Spleen (tissue), 11 donors: ENCODE results near the gene TCF12. TPM values are rescaled to one million over a fixed set of nuclear protein-coding genes. Genes with fewer than 3 reads are reported as not detected.
"Not testable (repeated sequence)": the region's sequence is repeated elsewhere in the genome, so short reads cannot be mapped to it uniquely, and the experiment has no call there.

Experiments used
- DNase-seq: peaks from one replicate; pipeline ENCODE4 v3.0.0-alpha.2; 2020
- H3K27ac ChIP-seq, 8 donors: fragments of 200-600 bp; sonication (generic) in 7 of 8; 1 replicate in 4 of 8; 2 replicates in 4 of 8; pipeline versions ENCODE4 v1.5.0 to v1.8.0; 2016 to 2021; ENCODE audit warnings: inconsistent platforms in 4 of 8, mild to moderate bottlenecking in 4 of 8, moderate library complexity in 1 of 8
- H3K27me3 ChIP-seq, 7 donors: fragments of 200-600 bp; sonication (generic) in 6 of 7; replicated peaks in 1 of 7; 1 replicate in 4 of 7; 2 replicates in 3 of 7; pipeline versions ENCODE4 v1.5.0 to v1.8.0; 2016 to 2021; ENCODE audit warnings: inconsistent platforms in 3 of 7, mild to moderate bottlenecking in 1 of 7
- H3K36me3 ChIP-seq, 6 donors: fragments of 200-600 bp; sonication (generic) in 5 of 6; 1 replicate in 4 of 6; 2 replicates in 2 of 6; pipeline versions ENCODE4 v1.5.0 to v1.8.0; 2016 to 2021; ENCODE audit warnings: inconsistent platforms in 2 of 6
- H3K4me1 ChIP-seq, 6 donors: fragments of 200-600 bp; sonication (generic) in 5 of 6; 1 replicate in 3 of 6; 2 replicates in 3 of 6; pipeline versions ENCODE4 v1.5.0 to v1.8.0; 2016 to 2021; ENCODE audit warnings: inconsistent platforms in 3 of 6
- H3K4me3 ChIP-seq, 8 donors: fragments of 200-600 bp; sonication (generic) in 7 of 8; 1 replicate in 4 of 8; 2 replicates in 4 of 8; pipeline versions ENCODE4 v1.5.0 to v1.8.0; 2016 to 2021; ENCODE audit warnings: inconsistent platforms in 4 of 8, mild to moderate bottlenecking in 4 of 8, moderate library complexity in 2 of 8
- H3K9me3 ChIP-seq, 8 donors: fragments of 200-600 bp; sonication (generic) in 7 of 8; 1 replicate in 4 of 8; 2 replicates in 4 of 8; pipeline versions ENCODE4 v1.5.0 to v1.8.0; 2016 to 2021; ENCODE audit warnings: inconsistent platforms in 4 of 8
- POLR2A ChIP-seq, 3 donors: fragments of 450-650 bp; IDR thresholded peaks; one replicate each; pipeline ENCODE4 v1.5.1; 2017; ENCODE audit warnings: antibody characterized with exemption in 3 of 3, mild to moderate bottlenecking in 1 of 3
- POLR2AphosphoS5 ChIP-seq, 3 donors: sonication (generic); formaldehyde crosslinking; IDR thresholded peaks; one replicate each; pipeline ENCODE4 v1.5.1; 2017; ENCODE audit warnings: antibody characterized with exemption in 3 of 3
- WGBS, 5 donors: extraction: QIAGEN DNeasy Blood & Tissue Kit in 3 of 5; methylation state at CpG; one replicate each; pipeline versions ENCODE4 v1.1.5 to v1.1.7; 2013 to 2018; 5-methylcytosine and 5-hydroxymethylcytosine counted together
- intact Hi-C: fragments of 100-400 bp; cut with DNase I; formaldehyde crosslinking; loops from one replicate; pipeline ENCODE4 v1.15.0; 2023; ENCODE audit warnings: low total_unique reads
- polyA plus RNA-seq, 3 donors: library from polyadenylated mRNA; stranded (reverse); fragments of 200-250 nt; gene quantifications; one replicate each; pipeline ENCODE4 v1.2.1, GENCODE V29; 2013
- total RNA-seq, 7 donors: library from RNA; depleted of rRNA in 3 of 7; stranded (reverse); fragments of >200 nt in 3 of 7; fragmentation: NEBNext Ultra II Directional in 4 of 7; extraction: Animal tissue kit (Norgen Biotek cat#: 25700) in 4 of 7; gene quantifications; one replicate each; pipeline versions ENCODE4 v1.1.0 to v1.2.1, GENCODE V29; 2016 to 2021
- TF ChIP-seq, protein P1 (sequence below), 11 experiments: fragments of 200-600 bp in 7 of 11; fragments of 450-650 bp in 4 of 11; sonication (generic) in 4 of 11; IDR thresholded peaks in 8 of 11; conservative IDR thresholded peaks in 3 of 11; 1 replicate in 7 of 11; 2 replicates in 4 of 11; pipeline versions ENCODE4 v1.4.0 to v1.8.0; 2016 to 2021; ENCODE audit warnings: antibody characterized with exemption in 11 of 11, inconsistent platforms in 4 of 11, mild to moderate bottlenecking in 1 of 11
- donor health status: healthy with polysubstance abuse.
- donor health status: DM: no; HTN: no; CAD: no; lungs with moderate emphysema.
- donor health status: DM: no; HTN: no; CAD: no.
- donor health status: Bipolar disorder and iron deficiency.
- donor health status: healthy.
- donor health status: DM: no; HTN: no; CAD: no.
- donor health status: DM: yes; HTN: yes; CAD: no.

Gene TCF12
- total and polyA plus RNA-seq, 10 donors = 8.3 to 139 (median 111) TPM

GRCh38 chr15:57092252-57092651, 173.8 kb downstream of the TCF12 start:
- intact Hi-C loops = no loop called here
- H3K27me3 ChIP-seq = no peaks in the 10 kb centered on the region
- no peak for DNase-seq
- no peak overlapping the region for H3K27ac ChIP-seq
- no peak for TF ChIP-seq POLR2A (IDR thresholded peaks at IDR 0.05)
- TF ChIP-seq, protein P1, sequence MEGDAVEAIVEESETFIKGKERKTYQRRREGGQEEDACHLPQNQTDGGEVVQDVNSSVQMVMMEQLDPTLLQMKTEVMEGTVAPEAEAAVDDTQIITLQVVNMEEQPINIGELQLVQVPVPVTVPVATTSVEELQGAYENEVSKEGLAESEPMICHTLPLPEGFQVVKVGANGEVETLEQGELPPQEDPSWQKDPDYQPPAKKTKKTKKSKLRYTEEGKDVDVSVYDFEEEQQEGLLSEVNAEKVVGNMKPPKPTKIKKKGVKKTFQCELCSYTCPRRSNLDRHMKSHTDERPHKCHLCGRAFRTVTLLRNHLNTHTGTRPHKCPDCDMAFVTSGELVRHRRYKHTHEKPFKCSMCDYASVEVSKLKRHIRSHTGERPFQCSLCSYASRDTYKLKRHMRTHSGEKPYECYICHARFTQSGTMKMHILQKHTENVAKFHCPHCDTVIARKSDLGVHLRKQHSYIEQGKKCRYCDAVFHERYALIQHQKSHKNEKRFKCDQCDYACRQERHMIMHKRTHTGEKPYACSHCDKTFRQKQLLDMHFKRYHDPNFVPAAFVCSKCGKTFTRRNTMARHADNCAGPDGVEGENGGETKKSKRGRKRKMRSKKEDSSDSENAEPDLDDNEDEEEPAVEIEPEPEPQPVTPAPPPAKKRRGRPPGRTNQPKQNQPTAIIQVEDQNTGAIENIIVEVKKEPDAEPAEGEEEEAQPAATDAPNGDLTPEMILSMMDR (IDR thresholded peaks at IDR 0.05 in 8 of 11, conservative IDR thresholded peaks at IDR 0.05 in 3 of 11) = no peak
- no peak for TF ChIP-seq POLR2AphosphoS5 (IDR thresholded peaks at IDR 0.05)
- H3K4me3 ChIP-seq = no peak overlapping the region
- no peaks in the 10 kb centered on the region for H3K9me3 ChIP-seq
- H3K4me1 ChIP-seq = peaks cover 0 to 6% (median 0%) of the 10 kb centered on the region in 6 donors
- peaks cover 0 to 33% (median 0%) of the 10 kb centered on the region in 6 donors for H3K36me3 ChIP-seq

DNA sequence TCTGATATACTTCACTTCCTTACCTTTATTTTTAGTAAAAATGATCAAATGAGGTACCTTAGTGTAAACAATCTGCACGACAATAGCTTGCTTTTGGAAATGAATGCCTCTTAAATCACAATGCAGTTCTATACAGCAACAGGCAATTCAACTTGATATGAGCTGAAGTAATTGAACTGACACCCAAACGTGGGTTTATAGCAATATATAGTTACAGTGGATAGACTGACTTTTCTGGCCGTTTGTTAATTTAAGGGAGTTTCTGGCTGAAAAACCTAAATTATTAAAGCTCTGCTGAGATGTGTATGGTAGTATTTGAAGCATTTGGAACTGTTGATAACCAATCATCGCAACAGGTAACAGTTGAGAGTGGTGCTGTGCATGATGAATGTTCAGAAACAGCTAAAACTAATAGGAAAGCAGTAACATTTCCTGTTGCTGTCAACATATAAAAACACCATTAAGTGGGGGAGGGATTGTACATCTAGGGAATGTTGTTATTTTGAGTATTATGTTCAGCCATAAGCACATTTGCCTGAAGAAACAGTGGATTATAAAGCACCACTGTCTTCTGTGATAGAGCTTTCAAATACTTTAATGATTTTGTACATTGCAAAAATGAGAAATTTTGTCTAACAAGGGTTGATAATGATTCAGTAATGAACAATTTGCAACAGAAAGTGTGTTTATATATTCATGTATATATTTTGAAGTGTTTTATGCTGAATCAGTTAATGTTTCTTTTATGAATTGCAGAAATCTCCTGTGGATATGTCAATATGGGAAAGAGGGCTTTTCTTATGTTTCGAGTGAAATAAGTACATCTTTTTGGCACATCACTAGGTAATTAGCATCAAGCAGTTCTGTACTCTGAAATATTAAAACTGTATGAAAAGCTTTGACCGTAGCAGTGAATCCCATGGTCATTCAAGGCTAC, 176.1 kb downstream of the TCF12 start:
- peaks cover 0 to 24% (median under 1%) of the 10 kb centered on the region in 6 donors for H3K4me1 ChIP-seq
- no peak overlapping the region for H3K4me3 ChIP-seq
- TF ChIP-seq POLR2A (IDR thresholded peaks at IDR 0.05) (no peak), POLR2AphosphoS5 (IDR thresholded peaks at IDR 0.05) (no peak)
- TF ChIP-seq, protein P1 (IDR thresholded peaks at IDR 0.05 in 8 of 11, conservative IDR thresholded peaks at IDR 0.05 in 3 of 11) = no peak
- intact Hi-C loops = no loop called here
- 72 to 80% (median 76%) methylated on average over 6 of the region's 6 CpGs for WGBS, 5 donors
- H3K27ac ChIP-seq = no peak overlapping the region
- H3K9me3 ChIP-seq = no peaks in the 10 kb centered on the region
- DNase-seq = no peak
- H3K36me3 ChIP-seq = peaks cover 0 to 33% (median 0%) of the 10 kb centered on the region in 6 donors
- H3K27me3 ChIP-seq = no peaks in the 10 kb centered on the region

DNA sequence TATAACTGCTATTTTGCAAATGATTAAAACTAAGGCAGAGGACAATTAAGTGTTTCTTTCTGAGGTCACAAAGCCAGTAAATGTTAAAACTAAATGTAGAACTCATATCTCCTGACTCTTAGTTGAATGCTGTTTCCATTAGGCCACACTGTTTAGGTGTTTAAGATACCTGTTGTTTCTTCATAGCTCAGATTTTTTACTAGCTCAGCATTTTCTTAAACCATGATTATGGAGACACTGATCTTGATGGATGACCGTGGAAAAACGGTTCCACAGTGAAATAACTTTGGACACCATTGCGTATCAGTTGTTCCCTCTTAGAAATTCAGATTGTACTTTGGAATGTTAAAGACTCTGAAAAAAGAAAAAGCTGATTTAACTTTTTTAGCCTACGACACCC, 177.5 kb downstream of the TCF12 start:
- Histone ChIP-seq H3K4me1 (peaks cover 0 to 31% (median 8%) of the 10 kb centered on the region in 6 donors), H3K4me3 (no peak overlapping the region), H3K36me3 (peaks cover 0 to 33% (median 0%) of the 10 kb centered on the region in 6 donors), H3K27ac (no peak overlapping the region), H3K27me3 (no peaks in the 10 kb centered on the region), H3K9me3 (no peaks in the 10 kb centered on the region)
- TF ChIP-seq POLR2AphosphoS5 (IDR thresholded peaks at IDR 0.05) (no peak), POLR2A (IDR thresholded peaks at IDR 0.05) (no peak)
- TF ChIP-seq, protein P1 (IDR thresholded peaks at IDR 0.05 in 8 of 11, conservative IDR thresholded peaks at IDR 0.05 in 3 of 11) = no peak
- intact Hi-C loops = no loop called here
- no peak for DNase-seq
- 71 to 85% (median 82%) methylated on average over 4 of the region's 4 CpGs for WGBS, 5 donors

- 98 to 100% (median 98%) methylated on average over 1 of the region's 1 CpG for WGBS, 5 donors
- no peaks in the 10 kb centered on the region for H3K9me3 ChIP-seq
- intact Hi-C loops = no loop called here
- no peak for TF ChIP-seq POLR2AphosphoS5 (IDR thresholded peaks at IDR 0.05)
- no peak for TF ChIP-seq POLR2A (IDR thresholded peaks at IDR 0.05)
- TF ChIP-seq, protein P1 (IDR thresholded peaks at IDR 0.05 in 8 of 11, conservative IDR thresholded peaks at IDR 0.05 in 3 of 11) = no peak
- H3K27me3 ChIP-seq = no peaks in the 10 kb centered on the region
- H3K4me1 ChIP-seq = peaks cover 0 to 34% (median 8%) of the 10 kb centered on the region in 6 donors
- H3K27ac ChIP-seq = no peak overlapping the region
- no peak overlapping the region for H3K4me3 ChIP-seq
- DNase-seq = no peak
- peaks cover 0 to 26% (median 0%) of the 10 kb centered on the region in 6 donors for H3K36me3 ChIP-seq
These were observed 178.8 kb downstream of the TCF12 start for GRCh38 chr15:57097246-57097645.

DNA sequence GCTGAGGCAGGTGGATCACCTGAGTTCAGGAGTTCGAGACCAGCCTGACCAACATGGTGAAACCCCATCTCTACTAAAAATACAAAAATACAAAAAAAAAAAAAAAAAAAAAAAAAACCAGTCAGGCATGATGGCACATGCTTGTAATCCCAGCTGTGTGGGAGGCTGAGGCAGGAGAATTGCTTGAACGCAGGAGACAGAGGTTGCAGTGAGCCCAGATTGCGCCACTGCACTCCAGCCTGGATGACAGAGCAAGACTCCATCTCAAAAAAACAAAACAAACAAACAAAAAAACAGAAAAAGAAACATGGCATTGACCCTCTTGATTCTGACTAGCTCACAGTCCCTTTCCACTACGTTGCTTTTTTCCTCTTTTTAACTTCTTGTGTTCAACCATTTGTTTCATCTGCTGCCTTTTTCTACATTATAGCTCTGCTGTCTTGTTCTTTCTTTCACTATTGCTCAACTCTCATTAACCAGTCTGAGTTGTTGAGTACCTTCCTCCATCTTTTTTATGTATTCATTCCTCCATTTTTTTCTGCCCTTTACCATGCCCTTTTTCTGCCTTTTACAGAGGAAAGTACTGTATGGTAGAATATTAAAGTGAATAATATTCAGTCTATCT, 179.6 kb downstream of the TCF12 start:
- H3K4me3 ChIP-seq, intact Hi-C loops, H3K27me3 ChIP-seq, H3K9me3 ChIP-seq, DNase-seq: not testable (repeated sequence)
- WGBS, 5 donors = 65 to 70% (median 67%) methylated on average over 4 of the region's 4 CpGs
- peak overlapping the region in 1 of 8 donors; percentile 3 for H3K27ac ChIP-seq
- peaks cover 0 to 40% (median 9%) of the 10 kb centered on the region in 6 donors for H3K4me1 ChIP-seq
- H3K36me3 ChIP-seq = peaks cover 0 to 20% (median 0%) of the 10 kb centered on the region in 6 donors
